ENCODE results near the gene JUNB. TPM values are rescaled to one million over a fixed set of nuclear protein-coding genes. Genes with fewer than 3 reads are reported as not detected.

Gene JUNB
- 48.3 and 73.4 TPM in 2 replicates for total RNA-seq

DNA sequence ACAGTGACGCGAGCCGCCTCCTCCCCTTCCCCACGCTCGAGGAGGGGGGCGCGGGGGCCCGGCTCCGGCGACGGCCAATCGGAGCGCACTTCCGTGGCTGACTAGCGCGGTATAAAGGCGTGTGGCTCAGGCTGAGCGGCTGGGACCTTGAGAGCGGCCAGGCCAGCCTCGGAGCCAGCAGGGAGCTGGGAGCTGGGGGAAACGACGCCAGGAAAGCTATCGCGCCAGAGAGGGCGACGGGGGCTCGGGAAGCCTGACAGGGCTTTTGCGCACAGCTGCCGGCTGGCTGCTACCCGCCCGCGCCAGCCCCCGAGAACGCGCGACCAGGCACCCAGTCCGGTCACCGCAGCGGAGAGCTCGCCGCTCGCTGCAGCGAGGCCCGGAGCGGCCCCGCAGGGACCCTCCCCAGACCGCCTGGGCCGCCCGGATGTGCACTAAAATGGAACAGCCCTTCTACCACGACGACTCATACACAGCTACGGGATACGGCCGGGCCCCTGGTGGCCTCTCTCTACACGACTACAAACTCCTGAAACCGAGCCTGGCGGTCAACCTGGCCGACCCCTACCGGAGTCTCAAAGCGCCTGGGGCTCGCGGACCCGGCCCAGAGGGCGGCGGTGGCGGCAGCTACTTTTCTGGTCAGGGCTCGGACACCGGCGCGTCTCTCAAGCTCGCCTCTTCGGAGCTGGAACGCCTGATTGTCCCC lies at the start of gene JUNB:
JUNB (plus strand) TSS at position 142 of the 706 bp plus-strand sequence; CDS start at position 428, 286 bp downstream.

GRCh38 chr19:12751635-12752034 lies 39.7 kb upstream of the JUNB start, which contains the start of gene BEST2:
Gene BEST2, plus strand, starts transcription at chr19:12751791. Its CDS starts 802 bp downstream, at chr19:12752593.

DNA sequence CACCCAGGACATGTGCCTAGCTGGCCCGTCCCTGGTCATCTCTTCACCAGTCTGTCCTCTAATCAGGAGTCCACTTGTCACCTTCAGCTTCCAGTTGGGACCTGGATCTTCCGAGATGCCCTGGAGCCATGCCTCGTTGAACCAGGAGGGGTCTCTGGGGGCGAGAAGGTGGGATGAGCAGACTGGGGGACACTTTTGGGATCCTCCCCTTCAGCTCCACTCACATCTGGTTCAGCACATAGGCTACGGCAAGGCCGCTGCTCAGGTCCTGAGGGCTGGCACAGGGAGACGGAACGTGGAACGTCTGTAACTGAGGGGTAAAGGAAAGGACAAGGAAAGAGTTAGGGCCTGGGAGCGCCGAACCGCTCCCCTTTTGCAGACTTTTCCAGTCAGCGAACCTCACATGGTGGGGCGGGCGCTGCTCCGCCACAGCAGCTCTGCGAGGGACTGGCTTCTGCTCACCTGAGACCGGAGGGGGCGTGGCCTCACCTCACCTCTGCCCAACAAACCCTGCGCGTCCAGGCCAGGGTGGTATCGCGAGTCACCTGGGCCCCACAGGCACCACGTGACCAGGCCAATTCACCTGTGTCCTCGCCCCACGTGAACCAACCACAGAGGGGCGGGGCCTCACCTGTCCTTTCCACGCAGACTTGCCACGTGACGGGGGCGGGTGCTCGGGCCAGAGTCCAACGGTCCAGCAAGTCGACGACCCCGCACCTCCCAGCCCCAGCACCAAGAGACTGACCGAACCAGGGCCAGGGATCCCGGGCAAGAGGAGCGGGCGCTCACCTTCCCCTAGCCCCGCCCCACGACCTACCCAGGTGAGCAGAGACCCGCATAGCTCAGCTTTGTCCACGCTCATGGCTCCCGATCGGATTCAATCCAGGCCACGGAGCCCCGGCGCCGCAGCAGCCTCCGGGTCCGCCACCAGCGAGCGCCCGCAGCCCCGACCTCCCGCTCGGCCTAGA lies 16.4 kb upstream of the JUNB start, which contains the start of gene HOOK2:
HOOK2 (minus strand) TSS at position 965 of the 968 bp plus-strand sequence; CDS start at position 862, 103 bp downstream.

DNA sequence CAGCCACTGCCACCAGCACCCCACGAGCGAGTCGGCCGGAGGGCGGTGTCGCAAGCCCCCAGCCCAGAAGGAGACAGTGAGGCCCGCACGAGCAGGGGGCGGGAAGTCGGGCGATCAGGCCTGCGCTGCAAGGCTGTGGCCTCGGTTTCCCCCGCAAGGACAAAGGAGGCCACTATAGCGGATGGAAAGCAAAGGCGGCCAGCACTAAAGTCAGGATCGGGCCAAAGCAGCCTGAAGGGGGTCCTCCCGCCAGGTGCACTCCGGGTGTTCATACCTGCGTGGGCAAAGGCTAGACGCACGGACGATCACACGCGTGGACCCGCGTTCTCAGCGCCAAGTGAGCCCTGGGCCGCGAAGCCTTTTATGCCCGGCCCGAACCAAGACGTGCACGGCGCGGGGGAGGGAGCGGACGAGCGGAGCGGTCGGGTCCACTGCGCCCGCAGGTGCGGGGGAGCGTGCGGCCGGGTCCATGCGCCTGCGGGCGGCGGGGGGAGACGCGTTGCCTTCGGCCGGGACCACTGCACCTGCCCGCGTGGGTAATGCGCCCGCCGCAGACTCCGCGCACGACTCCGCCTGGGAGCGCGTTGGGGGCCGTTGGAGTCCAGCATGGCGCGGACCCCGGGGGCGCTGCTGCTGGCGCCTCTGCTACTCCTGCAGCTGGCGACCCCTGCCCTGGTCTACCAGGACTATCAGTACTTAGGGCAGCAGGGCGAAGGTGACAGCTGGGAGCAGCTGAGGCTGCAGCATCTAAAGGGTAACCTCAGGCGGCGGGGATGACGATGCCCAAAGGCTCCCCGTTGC lies 10.4 kb downstream of the JUNB start, which contains the start of the genes PRDX2 and THSD8:
PRDX2 (minus strand) TSS at position 335 of the 801 bp plus-strand sequence. CDS start 539 bp downstream, outside the sequence.
THSD8 (plus strand) TSS at position 604 of the 801 bp plus-strand sequence; CDS start at position 607, 3 bp downstream.

DNA sequence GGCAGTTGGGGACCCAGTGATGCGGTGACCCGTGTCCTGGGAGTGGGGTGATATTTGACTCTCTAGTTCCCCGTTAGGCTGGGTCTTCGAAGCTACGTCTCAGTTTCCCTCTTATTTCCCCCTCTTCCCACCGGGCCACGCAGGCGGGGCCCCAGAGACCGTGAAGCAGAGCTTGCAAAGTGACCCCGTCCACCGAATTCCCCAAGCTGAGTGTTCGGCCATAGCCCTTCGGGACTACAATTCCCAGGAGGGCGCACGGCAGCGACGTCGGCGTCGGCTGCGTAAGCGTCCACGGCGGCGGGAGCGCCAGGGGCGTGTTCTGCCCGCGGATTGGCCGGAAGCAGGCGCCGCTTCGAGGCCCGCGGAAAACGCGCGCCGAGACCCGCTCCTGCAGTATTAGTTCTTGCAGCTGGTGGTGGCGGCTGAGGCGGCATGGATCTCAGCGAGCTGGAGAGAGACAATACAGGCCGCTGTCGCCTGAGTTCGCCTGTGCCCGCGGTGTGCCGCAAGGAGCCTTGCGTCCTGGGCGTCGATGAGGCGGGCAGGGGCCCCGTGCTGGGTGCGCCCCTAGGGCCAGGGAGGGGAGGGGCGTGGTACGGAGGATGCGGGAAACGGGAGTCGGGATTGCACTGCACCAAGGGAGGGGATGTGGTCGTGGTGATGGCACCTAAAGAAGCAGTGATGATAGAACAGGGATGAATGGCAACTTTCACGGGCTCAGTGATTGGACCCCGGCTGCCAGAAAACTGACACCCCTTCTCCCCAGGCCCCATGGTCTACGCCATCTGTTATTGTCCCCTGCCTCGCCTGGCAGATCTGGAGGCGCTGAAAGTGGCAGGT lies 15.2 kb downstream of the JUNB start, which contains the start of gene RNASEH2A:
RNASEH2A (plus strand) TSS at position 343 of the 840 bp plus-strand sequence; CDS start at position 433, 90 bp downstream.

GRCh38 chr19:12834566-12834943 lies 43.3 kb downstream of the JUNB start, which contains the start of gene RTBDN:
Gene RTBDN, minus strand, starts transcription at chr19:12834579. Its CDS starts 4,600 bp downstream, at chr19:12829979.

GRCh38 chr19:12838182-12838885 lies 47.0 kb downstream of the JUNB start, which contains the start of gene MAST1:
Gene MAST1, plus strand, starts transcription at chr19:12838515. Its CDS starts 58 bp downstream, at chr19:12838573.

Other genes starting within 250 kb of the JUNB start
- gene ZNF564, start 240.0 kb upstream of the JUNB start, total RNA-seq, result 6.2 and 8.2 TPM in 2 replicates
- 4.5 and 7.8 TPM in 2 replicates for gene ZNF490, start 180.7 kb upstream of the JUNB start, total RNA-seq
- 10.8 and 14.9 TPM in 2 replicates for gene ZNF791, start 180.6 kb upstream of the JUNB start, total RNA-seq
- gene MAN2B1, start 124.7 kb upstream of the JUNB start, total RNA-seq, result 20.5 and 24.0 TPM in 2 replicates
- 8.8 and 9.6 TPM in 2 replicates for gene WDR83, start 124.7 kb upstream of the JUNB start, total RNA-seq
- 59.4 and 60.9 TPM in 2 replicates for gene DHPS, start 109.6 kb upstream of the JUNB start, total RNA-seq
- not detected in 2 replicates for gene GNG14, start 103.5 kb upstream of the JUNB start, total RNA-seq
- gene FBXW9, start 94.9 kb upstream of the JUNB start, total RNA-seq, result 7.0 and 14.6 TPM in 2 replicates
- 17.2 and 23.4 TPM in 2 replicates for gene TNPO2, start 67.6 kb upstream of the JUNB start, total RNA-seq
- 143 and 162 TPM in 2 replicates for gene TRIR, start 56.8 kb upstream of the JUNB start, total RNA-seq
- 89.0 and 108 TPM in 2 replicates for gene GET3, start 54.0 kb upstream of the JUNB start, total RNA-seq
- gene BEST2, start 39.7 kb upstream of the JUNB start, total RNA-seq, result not detected in 2 replicates
- gene HOOK2, start 15.9 kb upstream of the JUNB start, total RNA-seq, result 7.1 and 8.5 TPM in 2 replicates
- gene PRDX2, start 10.3 kb downstream of the JUNB start, total RNA-seq, result 258 and 276 TPM in 2 replicates
- not detected in 2 replicates for gene THSD8, start 10.6 kb downstream of the JUNB start, total RNA-seq
- gene RNASEH2A, start 15.1 kb downstream of the JUNB start, total RNA-seq, result 35.4 and 36.8 TPM in 2 replicates
- gene RTBDN, start 43.1 kb downstream of the JUNB start, total RNA-seq, result not detected in 2 replicates
- under 0.01 and 0.65 TPM in 2 replicates for gene MAST1, start 47.0 kb downstream of the JUNB start, total RNA-seq
- 15.6 and 21.4 TPM in 2 replicates for gene DNASE2, start 90.0 kb downstream of the JUNB start, total RNA-seq
- under 0.01 TPM in 1 of 2 replicates, not detected in the other for gene KLF1, start 95.7 kb downstream of the JUNB start, total RNA-seq
- 48.1 and 50.6 TPM in 2 replicates for gene GCDH, start 99.7 kb downstream of the JUNB start, total RNA-seq
- gene SYCE2, start 127.8 kb downstream of the JUNB start, total RNA-seq, result 0.30 and 0.32 TPM in 2 replicates
- 60.1 and 63.2 TPM in 2 replicates for gene FARSA, start 142.2 kb downstream of the JUNB start, total RNA-seq
- gene CALR, start 147.1 kb downstream of the JUNB start, total RNA-seq, result 1,595 and 1,926 TPM in 2 replicates
- 50.0 and 66.1 TPM in 2 replicates for gene RAD23A, start 154.4 kb downstream of the JUNB start, total RNA-seq
- gene GADD45GIP1, start 165.7 kb downstream of the JUNB start, total RNA-seq, result 34.7 and 39.3 TPM in 2 replicates
- gene DAND5, start 178.1 kb downstream of the JUNB start, total RNA-seq, result not detected in 2 replicates
- 5.5 and 13.1 TPM in 2 replicates for gene NFIX, start 204.0 kb downstream of the JUNB start, total RNA-seq